T47D (cell line): ENCODE measurements around the gene SCML1.
"Not testable (repeated sequence)": the region's sequence is repeated elsewhere in the genome, so short reads cannot be mapped to it uniquely, and the experiment has no call there.

ENCODE experiments used
- DNase-seq, 2 experiments: peaks; one replicate each; pipeline versions ENCODE4 v3.0.0 to v3.0.0-alpha.2; 2011 to 2012; ENCODE audit warnings: low read depth in 1 of 2, low spot score in 1 of 2
- JUND ChIP-seq: IDR thresholded peaks from 2 replicates; pipeline ENCODE4 v1.6.1; 2012; ENCODE audit warnings: low read depth
- in situ Hi-C: cut with HindIII; loops from 2 replicates; pipeline ENCODE4 v1.10.0; 2016; ENCODE audit warnings: low sequenced_read_pairs, low pct_unique_long_range_greater_than_20kb

The SCML1 gene

DNA sequence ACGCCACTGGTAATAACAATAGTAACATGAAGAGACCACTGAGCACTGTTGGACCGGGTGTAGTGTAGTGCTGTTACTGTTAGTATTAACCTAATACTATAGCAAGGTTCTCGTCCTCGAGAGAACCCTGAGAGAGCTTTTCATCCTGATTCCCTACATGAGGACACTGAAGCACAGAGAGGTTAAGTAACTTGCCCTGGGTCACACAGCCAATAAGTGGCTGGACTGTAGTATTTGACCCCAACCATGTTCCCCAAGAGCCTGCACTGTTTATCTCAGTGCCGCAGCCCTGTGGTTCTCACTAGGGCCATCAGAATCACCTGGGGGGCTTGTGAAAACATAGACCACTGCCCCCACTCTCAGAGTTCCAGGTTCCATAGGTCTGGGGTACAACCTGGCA is 10.4 kb downstream of the SCML1 start:
- DNase-seq: no peak
- in situ Hi-C loops: no loop called here
- TF ChIP-seq JUND: no peak

DNA sequence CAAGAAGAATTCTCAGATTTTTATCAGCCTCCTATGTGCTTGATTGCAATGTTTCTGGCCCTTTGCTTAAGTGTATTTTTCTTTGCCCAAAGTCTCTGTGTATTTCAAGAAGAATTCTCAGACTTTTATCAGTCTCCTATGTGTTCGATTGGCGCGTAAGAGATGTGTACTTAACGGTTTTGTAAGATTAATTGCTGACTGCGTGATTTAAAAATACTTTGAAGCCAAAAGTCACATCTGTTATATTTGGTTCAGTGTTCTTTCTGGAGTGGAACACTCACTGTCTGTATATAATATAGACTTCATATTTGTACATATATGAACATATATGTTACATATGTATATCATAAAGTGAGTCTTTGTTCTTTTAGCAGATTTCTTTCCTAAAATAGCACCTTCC is 11.4 kb downstream of the SCML1 start:
- no peak for TF ChIP-seq JUND
- in situ Hi-C loops: no loop called here
- DNase-seq: no peak

DNA sequence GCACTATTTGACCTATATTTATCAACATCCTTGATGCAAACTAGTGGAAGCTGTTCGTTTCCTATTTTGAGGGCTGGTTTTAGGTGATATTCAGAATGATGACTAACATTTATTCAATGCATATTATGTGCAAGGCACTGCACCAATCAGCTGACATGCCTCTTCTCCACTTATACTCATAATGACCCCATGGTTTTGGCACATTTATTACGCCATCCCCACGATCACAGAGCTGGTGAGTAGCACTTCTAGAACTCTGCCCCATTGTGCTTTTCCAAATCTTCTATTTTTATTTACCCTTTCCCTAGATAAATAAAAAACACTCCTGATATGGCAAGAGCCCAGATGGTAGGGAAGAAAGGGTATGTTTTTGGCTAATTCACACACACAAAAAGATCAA is 13.1 kb downstream of the SCML1 start:
- no peak for DNase-seq
- in situ Hi-C loops: no loop called here
- no peak for TF ChIP-seq JUND

DNA sequence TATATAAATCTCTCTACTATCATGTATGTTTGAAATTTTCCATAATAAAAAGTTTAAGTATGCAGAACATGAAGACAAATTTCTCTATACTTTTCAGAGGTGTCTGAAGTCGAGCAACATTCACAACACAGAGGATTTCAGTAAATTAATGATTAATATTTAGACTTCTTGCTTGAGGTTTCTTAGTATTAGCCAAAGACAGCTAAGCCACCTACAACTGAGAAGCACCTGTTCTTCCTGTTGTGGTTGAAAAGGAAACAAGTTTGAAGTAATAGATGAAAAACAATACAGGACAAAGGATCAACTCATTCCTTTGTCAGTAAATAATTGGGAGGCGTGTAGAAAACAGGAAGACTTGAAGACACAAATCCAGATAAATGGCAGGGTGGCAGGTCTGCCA is 21.1 kb downstream of the SCML1 start:
- in situ Hi-C loops: no loop called here
- DNase-seq: no peak
- TF ChIP-seq JUND: no peak

DNA sequence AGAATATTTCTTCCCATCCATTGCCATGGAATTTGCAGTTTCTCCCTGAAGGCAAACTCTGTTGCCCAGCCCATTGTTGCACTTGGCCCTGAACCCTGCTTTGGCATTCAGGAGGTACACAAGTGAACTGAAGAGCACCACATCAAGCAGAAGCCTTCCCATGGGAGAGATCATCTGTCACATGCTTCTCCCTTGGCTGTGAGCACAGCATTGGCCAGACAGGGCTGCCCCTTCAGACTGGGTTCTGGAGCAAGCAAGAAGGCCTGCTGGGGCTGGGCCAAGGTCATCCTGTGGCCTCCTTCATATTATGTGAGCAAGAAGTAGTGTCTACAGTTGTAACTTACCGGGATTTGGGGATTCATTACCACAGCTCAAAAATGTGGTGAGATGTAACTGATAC is 22.7 kb downstream of the SCML1 start:
- in situ Hi-C loops: no loop called here
- DNase-seq: peak in 1 of 2 experiments; percentile 13
- no peak for TF ChIP-seq JUND

DNA sequence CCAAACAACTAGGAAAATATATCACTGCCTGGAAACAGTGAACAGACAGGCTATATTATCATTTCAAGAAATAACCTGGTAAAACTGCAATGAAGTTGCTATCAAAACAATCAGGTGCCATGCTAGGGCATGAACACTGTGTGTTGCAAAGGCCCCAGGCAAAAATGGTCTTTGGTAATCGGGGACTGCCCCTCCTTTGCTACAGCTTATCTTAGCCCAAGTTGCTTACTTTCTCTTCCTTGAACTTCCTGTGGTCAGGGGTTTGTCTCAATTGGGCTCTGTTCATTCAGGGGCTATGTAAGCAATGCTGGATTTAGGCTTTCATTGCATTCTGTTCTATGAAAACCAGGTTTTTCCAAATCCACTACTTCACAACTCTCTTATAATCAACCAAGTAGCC is 30.4 kb downstream of the SCML1 start:
- in situ Hi-C loops: no loop called here
- no peak for TF ChIP-seq JUND
- DNase-seq: no peak

DNA sequence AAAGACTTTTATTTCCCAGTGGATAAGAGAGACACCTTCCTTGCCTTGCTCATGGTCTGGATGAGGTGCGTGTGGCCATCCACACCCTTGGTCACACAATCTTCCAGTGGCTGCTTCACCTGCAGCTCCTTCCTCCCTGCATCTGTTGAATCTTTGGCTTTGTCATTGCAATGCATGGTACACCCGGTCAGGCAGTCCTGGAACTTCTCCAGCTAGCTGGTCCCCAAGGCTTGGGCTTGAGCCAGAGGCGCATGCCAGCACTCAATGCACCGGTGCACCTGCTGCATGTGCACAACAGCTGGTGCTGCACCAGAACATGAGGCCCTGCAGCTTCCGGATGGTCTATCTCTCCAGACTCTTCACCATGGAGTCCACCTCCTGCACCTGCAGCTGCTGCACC is 31.7 kb downstream of the SCML1 start:
- in situ Hi-C loops: no loop called here
- no peak for TF ChIP-seq JUND
- DNase-seq: no peak

DNA sequence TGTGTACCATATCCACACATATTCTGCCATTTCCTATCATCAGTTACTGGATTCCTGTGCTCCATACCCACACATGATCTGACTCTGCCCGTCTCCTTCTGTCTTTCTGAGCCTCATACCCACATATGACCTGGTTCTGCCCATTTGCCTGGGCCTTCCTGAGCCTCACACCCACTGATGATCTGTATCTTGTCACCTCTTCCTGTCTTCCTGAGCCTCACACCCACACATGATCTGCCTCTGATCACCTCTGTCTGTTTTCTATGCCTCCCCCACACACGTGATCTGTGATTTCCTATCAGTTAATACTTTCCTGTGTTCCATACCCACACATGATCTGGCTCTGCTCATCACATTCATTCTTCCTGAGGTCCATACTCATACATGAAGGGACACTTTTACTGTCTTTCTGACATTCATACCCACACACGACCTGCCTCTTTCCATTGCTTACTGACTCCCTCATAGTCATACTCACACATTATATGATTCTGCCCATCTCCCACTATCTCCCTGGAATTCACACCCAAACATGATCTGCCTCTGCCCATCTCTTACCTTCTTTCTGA is 32.5 kb downstream of the SCML1 start:
- no peak for TF ChIP-seq JUND
- no peak for DNase-seq
- in situ Hi-C loops: no loop called here

DNA sequence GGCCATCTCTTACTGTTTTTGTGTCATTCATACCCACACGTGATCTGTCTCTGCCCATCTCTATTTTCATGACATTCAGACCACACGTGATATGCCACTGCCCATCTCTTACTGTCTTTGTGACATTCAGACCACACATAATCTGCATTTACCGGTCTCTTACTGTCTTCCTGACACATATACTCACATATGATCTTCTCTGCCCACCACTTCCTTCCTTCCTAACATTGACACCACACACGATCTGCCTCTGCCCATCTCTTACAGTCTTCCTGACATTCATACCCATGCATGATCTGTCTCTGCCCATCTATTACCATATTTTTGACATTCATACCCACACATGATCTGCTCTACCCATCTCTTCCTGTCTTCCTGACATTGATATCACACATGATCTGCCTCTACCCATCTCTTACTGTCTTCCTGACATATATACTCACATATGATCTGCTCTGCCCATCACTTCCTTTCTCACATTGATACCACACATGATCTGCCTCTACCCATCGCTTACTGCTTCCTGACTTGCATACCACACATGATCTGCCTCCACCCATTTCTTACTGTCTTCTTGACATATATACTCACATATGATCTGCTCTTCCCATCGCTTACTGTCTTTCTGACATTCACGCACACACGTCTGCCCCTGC is 36.1 kb downstream of the SCML1 start:
- in situ Hi-C loops: no loop called here
- no peak for TF ChIP-seq JUND
- DNase-seq: no peak

DNA sequence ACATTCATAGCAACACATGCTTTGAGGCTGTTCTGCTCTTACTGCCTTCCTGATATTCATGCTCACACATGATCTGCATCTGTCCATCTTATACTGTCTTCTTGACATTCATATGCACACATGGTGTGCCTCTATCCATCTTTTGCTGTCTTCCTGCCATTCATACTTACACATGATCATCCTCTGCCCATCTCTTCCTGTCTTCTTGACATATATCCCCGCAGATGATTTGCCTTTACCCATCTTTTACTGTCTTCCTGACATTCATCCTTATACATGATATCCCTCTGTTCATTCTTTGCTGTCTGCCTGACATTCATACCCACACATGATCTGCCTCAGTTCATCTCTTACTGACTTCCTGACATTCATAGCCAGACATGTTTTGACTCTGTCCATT is 36.8 kb downstream of the SCML1 start:
- in situ Hi-C loops: no loop called here
- TF ChIP-seq JUND: no peak
- DNase-seq: no peak

DNA sequence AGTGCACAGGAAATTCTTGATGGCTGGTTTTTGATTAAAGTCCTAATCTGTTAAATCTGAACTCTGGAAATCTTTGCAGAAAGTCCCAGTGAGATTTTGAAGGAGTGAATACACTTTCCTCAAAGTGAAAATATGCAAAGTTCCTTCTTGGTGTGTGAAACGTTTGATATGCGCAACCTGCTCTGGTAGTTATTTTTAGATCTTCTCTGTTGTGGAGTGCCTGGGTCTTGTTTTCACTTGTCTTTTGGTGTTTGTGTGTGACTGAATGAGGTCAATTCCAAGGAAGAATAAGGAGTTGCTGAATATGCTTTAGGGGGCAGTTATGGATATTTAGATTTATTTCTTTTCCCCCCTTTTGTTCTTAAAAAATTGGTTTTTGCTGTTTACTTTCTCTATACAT is 41.7 kb downstream of the SCML1 start:
- in situ Hi-C loops: no loop called here
- DNase-seq: no peak
- TF ChIP-seq JUND: no peak

DNA sequence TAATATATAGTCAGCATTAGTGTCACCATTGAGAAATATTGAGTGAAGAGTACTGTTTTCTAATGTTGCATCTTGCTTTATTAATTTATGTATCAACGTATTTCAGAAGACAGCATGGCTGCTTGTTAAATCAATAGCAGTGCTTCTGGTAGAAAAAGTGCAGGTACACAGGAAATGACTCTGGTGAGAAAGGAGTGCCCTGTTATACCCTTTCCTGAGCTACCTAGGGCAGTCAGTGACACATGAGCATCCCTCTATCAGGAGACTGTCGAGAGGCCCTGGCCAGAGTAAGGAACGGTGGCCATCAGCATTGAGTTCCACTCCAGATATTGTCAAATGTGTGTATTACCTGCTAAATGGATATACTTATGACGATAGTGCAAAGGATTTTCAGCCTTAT is 42.1 kb downstream of the SCML1 start:
- in situ Hi-C loops: no loop called here
- DNase-seq: no peak
- TF ChIP-seq JUND: no peak

DNA sequence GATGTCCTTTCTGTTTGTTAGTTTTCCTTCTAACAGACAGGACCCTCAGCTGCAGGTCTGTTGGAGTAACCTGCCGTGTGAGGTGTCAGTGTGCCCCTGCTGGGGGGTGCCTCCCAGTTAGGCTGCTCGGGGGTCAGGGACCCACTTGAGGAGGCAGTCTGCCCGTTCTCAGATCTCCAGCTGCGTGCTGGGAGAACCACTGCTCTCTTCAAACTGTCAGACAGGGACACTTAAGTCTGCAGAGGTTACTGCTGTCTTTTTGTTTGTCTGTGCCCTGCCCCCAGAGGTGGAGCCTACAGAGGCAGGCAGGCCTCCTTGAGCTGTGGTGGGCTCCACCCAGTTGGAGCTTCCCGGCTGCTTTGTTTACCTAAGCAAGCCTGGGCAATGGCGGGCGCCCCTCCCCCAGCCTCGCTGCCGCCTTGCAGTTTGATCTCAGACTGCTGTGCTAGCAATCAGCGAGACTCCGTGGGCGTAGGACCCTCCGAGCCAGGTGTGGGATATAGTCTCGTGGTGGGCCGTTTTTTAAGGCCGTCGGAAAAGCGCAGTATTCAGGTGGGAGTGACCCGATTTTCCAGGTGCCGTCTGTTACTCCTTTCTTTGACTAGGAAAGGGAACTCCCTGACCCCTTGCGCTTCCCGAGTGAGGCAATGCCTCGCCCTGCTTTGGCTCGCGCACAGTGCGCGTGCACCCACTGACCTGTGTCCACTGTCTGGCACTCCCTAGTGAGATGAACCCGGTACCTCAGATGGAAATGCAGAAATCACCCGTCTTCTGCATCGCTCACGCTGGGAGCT is 49.5 kb downstream of the SCML1 start:
- DNase-seq, in situ Hi-C loops: not testable (repeated sequence)
